Brain microvascular endothelial cell (primary cell): ENCODE measurements around the gene GLTP.
"Not testable (repeated sequence)": the region's sequence is repeated elsewhere in the genome, so short reads cannot be mapped to it uniquely, and the experiment has no call there.

Source experiments
- DNase-seq: peaks from one replicate; pipeline ENCODE4 v3.0.0-alpha.2; 2020
- H3K27ac ChIP-seq: fragments of 250-450 bp; sonication (Bioruptor Pico); 2 replicates; pipeline ENCODE4 v1.5.1; 2020; ENCODE audit warnings: mild to moderate bottlenecking, moderate library complexity
- H3K27me3 ChIP-seq: fragments of 250-450 bp; sonication (Bioruptor Pico); replicated peaks from 2 replicates; pipeline ENCODE4 v1.5.1; 2020; ENCODE audit warnings: mild to moderate bottlenecking
- H3K36me3 ChIP-seq: fragments of 250-450 bp; sonication (Bioruptor Pico); replicated peaks from 2 replicates; pipeline ENCODE4 v1.5.1; 2020; ENCODE audit warnings: mild to moderate bottlenecking
- H3K4me3 ChIP-seq: 2 replicates; pipeline ENCODE4 v1.5.1; 2011; ENCODE audit warnings: low read depth, mild to moderate bottlenecking, control low read depth, low read length, moderate library complexity
- CTCF ChIP-seq: IDR thresholded peaks from 2 replicates; pipeline ENCODE4 v1.5.1; 2011; ENCODE audit warnings: low read depth, mild to moderate bottlenecking, moderate library complexity, low read length, control low read depth, inconsistent platforms; ENCODE audit errors: missing control alignments
- in situ Hi-C: cut with HindIII; loops from 2 replicates; pipeline ENCODE4 v1.10.0; 2017; ENCODE audit warnings: low sequenced_read_pairs, low pct_ligation_motif_present

GLTP gene

GRCh38 chr12:109880043-109880931, at the start of gene GLTP:
TSS of gene GLTP (minus strand) at chr12:109880541. CDS start at chr12:109880374, 167 bp downstream.
- peak within 1 kb of the TSS; percentile 33 for H3K27ac ChIP-seq
- in situ Hi-C loops, result no loop called here
- peak; percentile 28 for TF ChIP-seq CTCF
- no peak for DNase-seq
- no peaks in the 10 kb centered on the region for H3K36me3 ChIP-seq
- H3K4me3 ChIP-seq, result peak within 1 kb of the TSS; percentile 80
- H3K27me3 ChIP-seq, result no peaks in the 10 kb centered on the region

- H3K27ac ChIP-seq, in situ Hi-C loops: not testable (repeated sequence)
- peaks cover 29% of the 10 kb centered on the region for H3K36me3 ChIP-seq
Observed at GRCh38 chr12:109929326-109929725, 49.0 kb upstream of the GLTP start.

GRCh38 chr12:109928058-109928656, 47.8 kb upstream of the GLTP start:
- H3K27ac ChIP-seq, result no peak overlapping the region
- peaks cover 24% of the 10 kb centered on the region for H3K36me3 ChIP-seq
- H3K4me3 ChIP-seq, result no peak overlapping the region
- no peak for TF ChIP-seq CTCF
- H3K27me3 ChIP-seq, result no peaks in the 10 kb centered on the region
- no peak for DNase-seq
- in situ Hi-C loops, result no loop called here

More at GRCh38 chr12:109929326-109929725, 49.0 kb upstream of the GLTP start:
- not testable (repeated sequence) for DNase-seq, H3K4me3 ChIP-seq, H3K27me3 ChIP-seq

GRCh38 chr12:109927622-109928021, 47.3 kb upstream of the GLTP start:
- no peak overlapping the region for H3K27ac ChIP-seq
- peak; percentile 85 for TF ChIP-seq CTCF
- peak; percentile 36 for DNase-seq
- H3K4me3 ChIP-seq, result no peak overlapping the region
- in situ Hi-C loops, result no loop called here
- H3K36me3 ChIP-seq, result peaks cover 21% of the 10 kb centered on the region
- no peaks in the 10 kb centered on the region for H3K27me3 ChIP-seq

GRCh38 chr12:109926488-109927210, 46.3 kb upstream of the GLTP start:
- peaks cover 11% of the 10 kb centered on the region for H3K36me3 ChIP-seq
- TF ChIP-seq CTCF, result no peak
- in situ Hi-C loops, result no loop called here

GRCh38 chr12:109926016-109926415, 45.7 kb upstream of the GLTP start:
- Histone ChIP-seq H3K36me3 (peaks cover 5% of the 10 kb centered on the region), H3K4me3 (no peak overlapping the region), H3K27me3 (no peaks in the 10 kb centered on the region), H3K27ac (no peak overlapping the region)
- no peak for TF ChIP-seq CTCF
- in situ Hi-C loops, result no loop called here
- no peak for DNase-seq

More at GRCh38 chr12:109926488-109927210, 46.3 kb upstream of the GLTP start:
- DNase-seq, result no peak
- Histone ChIP-seq H3K27ac (no peak overlapping the region), H3K27me3 (no peaks in the 10 kb centered on the region), H3K4me3 (no peak overlapping the region)
